ENCODE measurements around the gene RTL5. TPM values are rescaled to one million over a fixed set of nuclear protein-coding genes. Genes with fewer than 3 reads are reported as not detected.

RTL5 gene
- total RNA-seq, 1 experiment from 2014 or later: 2.5 TPM

GRCh38 chrX:72105436-72105835 is 26.3 kb downstream of the RTL5 start:
- H3K36me3 ChIP-seq (ENCODE audit: control insufficient read depth, insufficient read depth, low read length): no peaks in the 10 kb centered on the region
- H3K27me3 ChIP-seq (replicated peaks; ENCODE audit: control insufficient read depth, insufficient read depth, low read length): no peaks in the 10 kb centered on the region
- no peaks in the 10 kb centered on the region for H3K4me1 ChIP-seq
- BruUV-seq (replicated peaks): no TSS peak
- no peaks in the 10 kb centered on the region for H3K9me3 Mint-ChIP-seq (ENCODE audit: unreplicated experiment)
- no peak overlapping the region for H3K27ac Mint-ChIP-seq (ENCODE audit: unreplicated experiment)
- no peak overlapping the region for H3K4me3 Mint-ChIP-seq (ENCODE audit: unreplicated experiment)
- no peak for TF ChIP-seq CTCF (IDR thresholded peaks at IDR 0.05; ENCODE audit: insufficient read depth in 1 of 2, low read depth in 1 of 2, low read length in 1 of 2, severe bottlenecking in 1 of 2, unreplicated experiment in 1 of 2)
- H3K4me1 Mint-ChIP-seq (ENCODE audit: low read depth, unreplicated experiment): no peaks in the 10 kb centered on the region
- CTCF ChIA-PET: no interaction called here
- no peaks in the 10 kb centered on the region for H3K27me3 Mint-ChIP-seq (ENCODE audit: insufficient read depth, unreplicated experiment)
- no peak overlapping the region for H3K4me3 ChIP-seq (ENCODE audit: low read depth, low read length)
- POLR2A ChIA-PET: no interaction called here
- no peaks in the 10 kb centered on the region for H3K9me3 ChIP-seq
- DNase-seq: no peak
- intact Hi-C loops (cut with micrococcal nuclease; ENCODE audit: unreplicated experiment): no loop called here
- no peaks in the 10 kb centered on the region for H3K36me3 Mint-ChIP-seq (ENCODE audit: insufficient read depth, unreplicated experiment)

GRCh38 chrX:72102760-72103159 is 29.0 kb downstream of the RTL5 start:
- no peaks in the 10 kb centered on the region for H3K9me3 ChIP-seq
- intact Hi-C loops (cut with micrococcal nuclease; ENCODE audit: unreplicated experiment): no loop called here
- Mint-ChIP-seq H3K4me3 (ENCODE audit: unreplicated experiment) (no peak overlapping the region), H3K36me3 (ENCODE audit: insufficient read depth, unreplicated experiment) (no peaks in the 10 kb centered on the region), H3K4me1 (ENCODE audit: low read depth, unreplicated experiment) (no peaks in the 10 kb centered on the region), H3K27me3 (ENCODE audit: insufficient read depth, unreplicated experiment) (peaks cover 3% of the 10 kb centered on the region), H3K27ac (ENCODE audit: unreplicated experiment) (no peak overlapping the region), H3K9me3 (ENCODE audit: unreplicated experiment) (no peaks in the 10 kb centered on the region)
- no TSS peak for BruUV-seq (replicated peaks)
- H3K36me3 ChIP-seq (ENCODE audit: control insufficient read depth, insufficient read depth, low read length): no peaks in the 10 kb centered on the region
- POLR2A ChIA-PET: no interaction called here
- H3K27me3 ChIP-seq (replicated peaks; ENCODE audit: control insufficient read depth, insufficient read depth, low read length): no peaks in the 10 kb centered on the region
- CTCF ChIA-PET: no interaction called here
- H3K4me3 ChIP-seq (ENCODE audit: low read depth, low read length): no peak overlapping the region
- no peak for TF ChIP-seq CTCF (IDR thresholded peaks at IDR 0.05; ENCODE audit: insufficient read depth in 1 of 2, low read depth in 1 of 2, low read length in 1 of 2, severe bottlenecking in 1 of 2, unreplicated experiment in 1 of 2)
- no peaks in the 10 kb centered on the region for H3K4me1 ChIP-seq
- no peak for DNase-seq

DNA sequence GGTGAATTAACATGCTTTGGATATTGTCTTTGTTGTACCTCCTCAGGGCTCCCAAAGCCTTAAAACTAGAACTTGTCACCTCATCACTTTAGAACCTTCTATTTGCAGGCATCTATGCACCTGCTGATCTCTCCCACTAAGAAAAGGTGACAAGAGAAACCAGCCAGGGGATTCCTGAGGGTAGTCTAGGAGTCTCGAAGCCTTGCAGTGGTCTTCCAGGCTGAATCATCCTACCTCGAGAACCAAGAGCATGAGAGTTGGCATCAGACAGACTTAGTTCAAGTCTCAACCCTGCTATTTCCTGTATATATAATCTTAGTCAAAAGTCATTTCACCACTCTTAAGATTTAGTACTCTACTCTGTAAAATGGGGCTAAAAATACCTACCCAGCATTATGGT is 29.6 kb downstream of the RTL5 start:
- no peak for DNase-seq
- POLR2A ChIA-PET: no interaction called here
- no peak overlapping the region for H3K27ac Mint-ChIP-seq (ENCODE audit: unreplicated experiment)
- CTCF ChIA-PET: no interaction called here
- BruUV-seq (replicated peaks): no TSS peak
- H3K27me3 Mint-ChIP-seq (ENCODE audit: insufficient read depth, unreplicated experiment): peaks cover 3% of the 10 kb centered on the region
- H3K4me3 Mint-ChIP-seq (ENCODE audit: unreplicated experiment): no peak overlapping the region
- H3K27me3 ChIP-seq (replicated peaks; ENCODE audit: control insufficient read depth, insufficient read depth, low read length): no peaks in the 10 kb centered on the region
- H3K4me1 Mint-ChIP-seq (ENCODE audit: low read depth, unreplicated experiment): no peaks in the 10 kb centered on the region
- H3K36me3 Mint-ChIP-seq (ENCODE audit: insufficient read depth, unreplicated experiment): no peaks in the 10 kb centered on the region
- H3K9me3 Mint-ChIP-seq (ENCODE audit: unreplicated experiment): no peaks in the 10 kb centered on the region
- TF ChIP-seq CTCF (IDR thresholded peaks at IDR 0.05; ENCODE audit: insufficient read depth in 1 of 2, low read depth in 1 of 2, low read length in 1 of 2, severe bottlenecking in 1 of 2, unreplicated experiment in 1 of 2): no peak
- no peaks in the 10 kb centered on the region for H3K36me3 ChIP-seq (ENCODE audit: control insufficient read depth, insufficient read depth, low read length)
- no peaks in the 10 kb centered on the region for H3K4me1 ChIP-seq
- intact Hi-C loops (cut with micrococcal nuclease; ENCODE audit: unreplicated experiment): no loop called here
- H3K4me3 ChIP-seq (ENCODE audit: low read depth, low read length): no peak overlapping the region
- H3K9me3 ChIP-seq: no peaks in the 10 kb centered on the region
